GM11168 (cell line): ENCODE measurements around the gene SPOCK1.

Source experiments
- in situ Hi-C: fragments of 300-500 bp; cut with MboI; formaldehyde crosslinking; loops from one replicate; pipeline ENCODE4 v1.12.0; 2022; ENCODE audit warnings: low sequenced_read_pairs; ENCODE audit not compliant: unreplicated experiment

Gene SPOCK1

DNA sequence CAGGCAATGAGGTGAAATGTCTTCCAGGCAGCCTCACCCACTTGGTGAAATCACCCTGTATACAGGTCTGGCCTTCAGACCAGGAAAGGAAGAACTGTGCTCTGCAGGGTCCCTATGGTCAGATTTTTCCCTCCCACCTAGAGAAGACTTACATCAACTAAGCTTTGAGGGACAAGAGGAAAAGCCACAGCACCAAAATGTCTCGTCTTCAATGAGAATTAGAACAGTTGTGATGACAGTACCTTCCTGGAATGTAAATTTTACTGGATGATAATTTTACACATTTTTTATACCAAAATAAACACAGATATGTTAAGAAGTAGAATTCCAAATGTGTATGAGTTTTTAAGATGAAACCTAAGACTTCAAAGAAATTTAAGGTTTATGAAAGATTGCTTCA, 283.9 kb downstream of the SPOCK1 start:
- in situ Hi-C loops, result no loop called here

DNA sequence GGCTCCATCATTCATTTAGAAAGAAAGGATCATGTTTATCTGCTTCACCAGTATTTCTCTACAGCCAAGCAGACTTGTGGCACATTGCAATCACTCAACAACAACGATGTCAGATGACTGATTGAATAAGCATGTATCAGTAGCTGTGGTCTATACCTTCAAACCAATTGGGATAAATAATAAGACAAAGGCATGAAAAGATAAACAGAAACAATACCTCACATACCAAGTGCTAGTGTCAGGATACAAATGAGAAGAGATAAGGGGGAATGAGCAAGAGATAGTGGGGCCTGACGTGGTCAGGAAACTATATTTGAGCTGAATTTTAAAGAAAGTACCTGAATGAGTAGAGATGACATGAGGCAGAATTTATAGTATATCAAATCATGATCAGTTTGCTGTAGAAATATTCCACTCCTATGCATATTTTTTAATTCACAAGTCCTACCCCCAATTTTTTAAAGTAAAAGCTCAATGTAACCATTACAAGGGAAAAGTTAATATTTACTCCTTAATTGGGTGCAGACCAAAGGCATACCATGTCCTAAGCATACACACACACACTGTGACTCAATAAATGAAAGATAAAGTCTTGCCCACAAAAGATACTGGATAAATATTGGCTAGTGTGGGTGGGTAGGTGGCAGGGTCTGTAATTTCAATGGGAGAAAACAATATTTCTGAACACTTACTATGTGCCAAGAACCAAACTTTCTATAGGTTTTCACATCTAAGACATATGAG, 284.5 kb downstream of the SPOCK1 start:
- in situ Hi-C loops, result no loop called here

DNA sequence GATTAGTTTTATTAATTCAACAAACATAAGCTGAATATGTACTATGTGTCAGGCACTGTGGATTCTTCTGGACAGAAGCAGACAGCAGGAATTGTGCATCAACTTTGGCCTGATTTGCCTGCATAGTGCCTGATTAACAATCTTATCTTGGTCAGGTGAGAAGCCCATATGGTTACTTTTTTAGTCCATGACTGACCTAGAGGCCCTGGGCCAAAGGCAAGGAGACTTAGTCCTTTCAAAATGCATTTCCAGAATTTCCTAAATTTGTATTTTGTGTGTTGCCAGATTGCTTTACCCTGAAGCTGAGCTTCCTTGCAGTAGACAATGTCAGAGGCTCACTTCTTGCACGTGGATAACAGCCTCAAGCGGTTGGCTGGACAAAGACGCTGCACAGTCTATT, 286.7 kb downstream of the SPOCK1 start:
- in situ Hi-C loops, result no loop called here

DNA sequence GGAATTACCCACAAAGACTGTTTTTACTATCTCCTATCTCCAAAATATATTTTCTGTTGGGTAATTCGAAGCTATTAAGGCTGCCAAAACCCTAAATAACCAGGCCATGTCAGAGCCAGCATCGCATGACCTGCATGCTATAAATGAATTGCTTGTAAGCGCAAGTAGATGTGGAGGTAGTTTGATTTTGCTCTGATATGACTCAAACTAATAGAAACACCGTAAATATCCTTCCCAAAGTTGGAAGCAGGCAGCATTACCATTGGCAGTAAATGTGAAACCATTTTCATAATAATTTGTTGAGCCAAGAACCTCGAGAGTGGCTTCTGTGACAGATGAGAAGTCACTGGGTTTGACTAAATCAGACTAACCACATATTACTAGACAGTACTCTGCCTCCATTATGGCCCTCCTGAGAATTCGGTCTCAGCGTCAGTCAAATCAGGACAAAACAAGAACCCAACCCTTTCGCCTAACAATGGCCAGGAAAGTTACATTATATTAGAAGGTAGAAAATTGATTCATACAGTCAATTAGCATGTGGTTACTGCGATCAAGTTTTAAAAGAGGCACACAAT, 289.8 kb downstream of the SPOCK1 start:
- in situ Hi-C loops, result no loop called here

DNA sequence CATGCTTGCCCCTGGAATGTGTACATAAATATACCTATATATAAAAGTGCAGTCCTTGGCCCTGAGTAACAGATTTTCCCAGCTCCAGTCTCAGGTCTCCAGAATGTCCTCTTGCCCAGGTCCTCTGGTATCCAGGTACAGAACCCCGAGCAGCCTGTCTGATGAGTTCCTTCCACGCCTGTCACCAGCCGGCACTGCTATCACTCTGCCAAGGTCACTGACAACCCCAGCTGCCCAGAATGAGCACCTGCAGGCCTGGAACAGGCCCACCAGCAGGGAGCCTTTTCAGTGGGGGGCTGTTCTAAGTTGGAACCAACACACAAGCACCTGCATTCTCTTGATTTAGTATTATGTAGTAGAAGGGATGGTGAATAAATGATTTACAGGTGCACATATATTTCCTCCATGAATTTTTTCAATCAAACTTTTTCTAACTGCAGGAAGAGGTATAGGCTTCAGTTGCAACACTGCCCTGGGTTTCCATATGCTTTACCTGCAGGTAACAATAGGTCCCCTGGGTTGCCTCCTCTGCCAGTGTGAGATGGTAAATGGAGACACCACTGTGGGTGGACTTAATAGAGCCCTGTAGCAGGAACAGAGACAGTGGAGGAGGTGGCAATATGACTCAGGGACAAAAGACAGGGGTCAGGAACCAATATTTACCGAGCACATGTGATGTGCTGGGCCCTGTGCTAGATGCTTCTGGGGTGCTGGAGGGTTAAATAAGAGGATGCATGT, 291.9 kb downstream of the SPOCK1 start:
- in situ Hi-C loops, result no loop called here

DNA sequence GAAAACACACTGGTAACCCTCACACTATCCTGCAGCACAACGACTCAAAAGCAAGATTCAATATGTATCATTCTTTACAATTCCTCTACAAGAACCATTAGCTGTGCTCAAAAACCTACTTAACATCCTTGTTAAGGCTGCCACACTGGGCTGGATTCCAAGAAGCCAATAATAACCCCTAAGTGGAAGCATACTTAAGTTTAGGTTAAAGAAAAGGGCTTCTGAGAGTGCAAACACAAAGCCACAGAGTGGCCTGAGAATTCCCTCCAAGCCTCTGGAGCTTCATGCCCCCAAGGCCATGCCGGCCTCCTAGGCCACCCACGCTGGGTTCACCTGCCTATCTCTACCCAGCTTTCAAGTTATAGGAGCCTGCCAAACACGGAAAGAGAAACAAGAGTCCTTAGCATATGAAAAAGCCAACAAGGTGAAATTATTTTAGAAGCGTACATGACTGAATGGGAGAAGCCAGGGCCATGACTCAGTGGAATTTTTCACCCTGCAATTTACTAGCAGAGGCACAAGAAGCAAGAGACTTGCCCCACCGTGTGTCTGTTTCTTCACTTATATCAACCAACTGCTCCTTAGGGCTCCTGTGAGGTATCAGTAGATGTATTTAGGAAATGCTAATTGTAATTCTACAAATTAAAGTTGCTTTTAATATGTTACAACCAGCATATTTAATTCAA, 293.0 kb downstream of the SPOCK1 start:
- in situ Hi-C loops, result no loop called here

- in situ Hi-C loops, result no loop called here
Observed at GRCh38 chr5:137205231-137206027, 293.7 kb downstream of the SPOCK1 start.

GRCh38 chr5:137203011-137203632, 296.0 kb downstream of the SPOCK1 start:
- in situ Hi-C loops, result no loop called here

GRCh38 chr5:137201876-137202275, 297.2 kb downstream of the SPOCK1 start:
- in situ Hi-C loops, result no loop called here

DNA sequence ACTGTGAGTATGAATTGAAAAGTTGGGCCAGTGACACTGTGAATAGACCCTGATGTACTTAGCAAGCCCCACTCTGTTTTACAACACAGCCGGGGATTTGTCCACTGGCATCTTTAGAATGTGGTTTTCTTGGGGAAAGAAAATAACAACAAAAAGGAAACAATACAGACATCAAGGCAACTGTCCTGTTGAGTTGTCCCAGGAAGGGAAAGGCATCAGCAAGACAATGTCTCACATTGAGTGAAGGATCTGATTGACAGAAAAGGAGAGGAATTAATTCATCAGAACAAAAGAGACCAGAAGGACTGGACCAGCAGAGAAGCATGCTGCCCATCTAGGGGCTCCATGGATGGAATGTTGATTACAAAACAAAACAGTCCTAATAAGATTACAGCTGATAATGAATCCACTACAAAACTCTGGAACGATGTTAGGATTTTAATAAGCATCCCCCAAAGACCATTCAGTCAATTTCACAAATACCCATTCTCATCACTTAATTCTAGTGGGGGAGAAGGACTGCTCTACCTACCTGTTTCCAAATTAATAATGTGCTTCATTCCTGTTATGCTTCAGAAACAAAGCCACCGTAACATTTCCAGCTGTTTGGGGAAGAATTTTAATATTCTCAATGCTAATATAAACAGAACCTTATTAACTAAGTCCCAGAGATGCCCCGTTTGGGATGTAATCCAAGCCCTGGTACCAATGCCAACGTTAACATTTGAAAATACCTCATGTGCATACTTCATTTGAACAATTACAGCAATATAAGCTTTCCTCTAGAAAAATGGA, 298.0 kb downstream of the SPOCK1 start:
- in situ Hi-C loops, result no loop called here

DNA sequence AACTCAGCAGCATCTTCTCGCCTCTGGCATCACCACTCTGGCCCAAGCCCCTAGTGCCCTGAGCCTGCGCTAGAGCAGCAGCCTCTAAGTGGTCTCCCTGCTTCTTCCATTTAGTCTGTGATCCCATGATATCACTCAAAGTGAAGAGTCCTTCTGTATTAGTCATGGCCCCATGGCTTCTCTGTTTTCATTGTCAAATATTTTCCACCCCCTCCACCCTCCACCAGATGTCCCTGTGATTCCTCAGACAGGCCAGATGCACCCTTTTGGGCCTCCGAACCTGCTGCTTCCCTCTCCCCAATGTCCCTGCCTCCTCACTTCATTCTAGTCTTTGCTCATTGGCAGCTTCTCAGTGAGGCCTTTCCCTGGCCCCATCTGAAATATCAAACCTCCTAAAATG, 299.2 kb downstream of the SPOCK1 start:
- in situ Hi-C loops, result no loop called here

- in situ Hi-C loops, result no loop called here
Observed at GRCh38 chr5:137199201-137199600, 299.9 kb downstream of the SPOCK1 start.

DNA sequence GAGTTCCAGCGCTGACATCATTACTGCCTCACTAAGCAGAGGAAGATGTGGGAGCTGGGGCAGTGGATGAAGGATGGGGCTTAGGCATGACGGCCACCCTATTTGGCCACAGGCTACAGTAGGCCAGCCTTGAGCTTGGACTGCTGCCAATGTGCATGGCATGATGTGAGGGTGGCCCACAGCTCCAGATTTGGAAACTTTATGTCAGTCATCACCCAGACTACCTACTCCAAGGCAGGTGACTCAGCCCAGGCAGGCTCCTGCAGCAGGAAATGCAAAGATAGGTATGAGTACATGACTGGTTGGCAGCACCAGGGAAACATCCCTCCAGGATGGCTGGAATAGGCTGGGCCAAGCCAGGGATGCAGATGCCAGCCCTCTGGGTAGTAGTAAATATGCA, 303.6 kb downstream of the SPOCK1 start:
- in situ Hi-C loops, result no loop called here

- in situ Hi-C loops, result no loop called here
Observed at GRCh38 chr5:137194300-137194699, 304.8 kb downstream of the SPOCK1 start.

DNA sequence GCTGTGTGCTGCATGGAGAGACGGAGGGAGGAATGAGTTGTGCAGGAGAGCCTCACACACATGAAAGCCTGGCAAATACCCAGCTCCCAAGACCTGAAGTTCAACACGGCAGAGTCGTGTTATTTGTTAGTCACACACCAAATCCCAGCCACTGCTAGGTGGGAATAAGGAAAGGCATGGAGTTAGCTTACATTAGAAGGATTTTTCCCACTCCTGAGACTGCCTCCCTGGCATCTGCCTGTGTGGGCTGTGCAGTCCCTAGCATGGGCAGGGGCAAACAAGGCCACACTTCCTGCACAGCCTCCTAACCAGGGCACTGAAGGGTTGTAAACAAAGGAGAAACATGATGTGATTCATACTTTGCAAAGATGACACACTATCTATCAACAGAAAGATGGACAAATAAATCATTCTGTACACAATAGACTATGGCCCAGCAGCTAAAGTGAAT, 306.8 kb downstream of the SPOCK1 start:
- in situ Hi-C loops, result no loop called here

- in situ Hi-C loops, result no loop called here
Observed at GRCh38 chr5:137191179-137191578, 307.9 kb downstream of the SPOCK1 start.

- in situ Hi-C loops, result no loop called here
Observed at GRCh38 chr5:137190441-137190840, 308.7 kb downstream of the SPOCK1 start.

GRCh38 chr5:137190031-137190430, 309.1 kb downstream of the SPOCK1 start:
- in situ Hi-C loops, result no loop called here

DNA sequence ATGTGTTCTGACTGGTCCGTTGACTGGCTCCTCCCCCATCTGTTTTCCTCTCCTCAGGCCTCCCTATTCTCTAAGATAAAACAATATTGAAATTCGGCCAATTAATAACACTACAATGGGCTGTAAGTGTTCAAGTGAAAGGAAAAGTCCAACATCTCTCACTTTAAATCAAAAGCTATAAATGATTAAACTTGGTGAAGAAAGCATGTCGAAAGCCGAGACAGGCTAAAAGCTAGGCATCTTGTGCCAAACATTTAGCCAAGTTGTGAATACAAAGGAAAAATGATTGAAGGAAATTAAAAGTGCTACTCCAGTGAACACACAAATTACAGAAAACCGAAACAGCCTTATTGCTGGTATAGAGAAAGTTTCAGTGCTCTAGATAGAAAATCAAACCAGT, 310.6 kb downstream of the SPOCK1 start:
- in situ Hi-C loops, result no loop called here
